ENCODE results near the gene FBXL3. TPM values are rescaled to one million over a fixed set of nuclear protein-coding genes. Genes with fewer than 3 reads are reported as not detected.

FBXL3 gene
- total RNA-seq, 1 experiment from 2014 or later = 9.9 TPM

DNA sequence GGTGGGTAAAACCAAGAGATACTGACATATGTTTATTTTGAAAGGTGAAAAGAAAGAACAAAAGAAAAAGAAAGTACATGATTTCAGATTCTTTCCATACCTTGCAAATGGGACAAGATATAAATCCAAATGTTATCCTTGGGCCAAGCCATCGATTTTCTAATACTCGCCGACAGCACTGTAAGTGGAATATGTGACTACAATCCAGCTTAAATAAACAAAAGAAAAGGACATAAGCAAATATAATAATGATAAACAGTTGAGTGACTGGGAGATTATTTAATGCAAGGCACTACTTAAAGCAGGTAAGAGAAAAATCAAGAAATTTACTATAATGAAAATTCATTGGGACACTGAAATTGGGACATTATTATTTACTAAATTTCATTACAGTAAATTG lies 29.9 kb upstream of the FBXL3 start:
- Mint-ChIP-seq H3K27me3 (ENCODE audit: low read depth) (no peaks in the 10 kb centered on the region), H3K27ac (no peak overlapping the region), H3K4me3 (no peak overlapping the region), H3K9me3 (no peaks in the 10 kb centered on the region), H3K36me3 (peaks cover 18% of the 10 kb centered on the region), H3K4me1 (no peaks in the 10 kb centered on the region)
- ATAC-seq (no peak), DNase-seq (ENCODE audit: low spot score) (no peak)
- TF ChIP-seq ZNF423 (CRISPR knock-in tag; IDR thresholded peaks at IDR 0.05) (no peak), TEAD4 (CRISPR knock-in tag; IDR thresholded peaks at IDR 0.05) (no peak), ZNF232 (CRISPR knock-in tag; IDR thresholded peaks at IDR 0.05) (no peak), MXD4 (CRISPR knock-in tag; IDR thresholded peaks at IDR 0.05; ENCODE audit: borderline replicate concordance) (no peak), TEAD1 (CRISPR knock-in tag; IDR thresholded peaks at IDR 0.05) (no peak), GTF2I (CRISPR knock-in tag; conservative IDR thresholded peaks at IDR 0.05) (no peak), TP53 (CRISPR knock-in tag; IDR thresholded peaks at IDR 0.05) (no peak), NFATC4 (CRISPR knock-in tag; IDR thresholded peaks at IDR 0.05) (no peak), NFE2L1 (CRISPR knock-in tag; IDR thresholded peaks at IDR 0.05) (no peak)
- TF ChIP-seq, protein P1, sequence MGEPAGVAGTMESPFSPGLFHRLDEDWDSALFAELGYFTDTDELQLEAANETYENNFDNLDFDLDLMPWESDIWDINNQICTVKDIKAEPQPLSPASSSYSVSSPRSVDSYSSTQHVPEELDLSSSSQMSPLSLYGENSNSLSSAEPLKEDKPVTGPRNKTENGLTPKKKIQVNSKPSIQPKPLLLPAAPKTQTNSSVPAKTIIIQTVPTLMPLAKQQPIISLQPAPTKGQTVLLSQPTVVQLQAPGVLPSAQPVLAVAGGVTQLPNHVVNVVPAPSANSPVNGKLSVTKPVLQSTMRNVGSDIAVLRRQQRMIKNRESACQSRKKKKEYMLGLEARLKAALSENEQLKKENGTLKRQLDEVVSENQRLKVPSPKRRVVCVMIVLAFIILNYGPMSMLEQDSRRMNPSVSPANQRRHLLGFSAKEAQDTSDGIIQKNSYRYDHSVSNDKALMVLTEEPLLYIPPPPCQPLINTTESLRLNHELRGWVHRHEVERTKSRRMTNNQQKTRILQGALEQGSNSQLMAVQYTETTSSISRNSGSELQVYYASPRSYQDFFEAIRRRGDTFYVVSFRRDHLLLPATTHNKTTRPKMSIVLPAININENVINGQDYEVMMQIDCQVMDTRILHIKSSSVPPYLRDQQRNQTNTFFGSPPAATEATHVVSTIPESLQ (CRISPR knock-in tag; IDR thresholded peaks at IDR 0.05) = no peak
- TF ChIP-seq, protein P2, sequence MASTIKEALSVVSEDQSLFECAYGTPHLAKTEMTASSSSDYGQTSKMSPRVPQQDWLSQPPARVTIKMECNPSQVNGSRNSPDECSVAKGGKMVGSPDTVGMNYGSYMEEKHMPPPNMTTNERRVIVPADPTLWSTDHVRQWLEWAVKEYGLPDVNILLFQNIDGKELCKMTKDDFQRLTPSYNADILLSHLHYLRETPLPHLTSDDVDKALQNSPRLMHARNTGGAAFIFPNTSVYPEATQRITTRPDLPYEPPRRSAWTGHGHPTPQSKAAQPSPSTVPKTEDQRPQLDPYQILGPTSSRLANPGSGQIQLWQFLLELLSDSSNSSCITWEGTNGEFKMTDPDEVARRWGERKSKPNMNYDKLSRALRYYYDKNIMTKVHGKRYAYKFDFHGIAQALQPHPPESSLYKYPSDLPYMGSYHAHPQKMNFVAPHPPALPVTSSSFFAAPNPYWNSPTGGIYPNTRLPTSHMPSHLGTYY (CRISPR knock-in tag; IDR thresholded peaks at IDR 0.05) = no peak
- TF ChIP-seq, protein P3, sequence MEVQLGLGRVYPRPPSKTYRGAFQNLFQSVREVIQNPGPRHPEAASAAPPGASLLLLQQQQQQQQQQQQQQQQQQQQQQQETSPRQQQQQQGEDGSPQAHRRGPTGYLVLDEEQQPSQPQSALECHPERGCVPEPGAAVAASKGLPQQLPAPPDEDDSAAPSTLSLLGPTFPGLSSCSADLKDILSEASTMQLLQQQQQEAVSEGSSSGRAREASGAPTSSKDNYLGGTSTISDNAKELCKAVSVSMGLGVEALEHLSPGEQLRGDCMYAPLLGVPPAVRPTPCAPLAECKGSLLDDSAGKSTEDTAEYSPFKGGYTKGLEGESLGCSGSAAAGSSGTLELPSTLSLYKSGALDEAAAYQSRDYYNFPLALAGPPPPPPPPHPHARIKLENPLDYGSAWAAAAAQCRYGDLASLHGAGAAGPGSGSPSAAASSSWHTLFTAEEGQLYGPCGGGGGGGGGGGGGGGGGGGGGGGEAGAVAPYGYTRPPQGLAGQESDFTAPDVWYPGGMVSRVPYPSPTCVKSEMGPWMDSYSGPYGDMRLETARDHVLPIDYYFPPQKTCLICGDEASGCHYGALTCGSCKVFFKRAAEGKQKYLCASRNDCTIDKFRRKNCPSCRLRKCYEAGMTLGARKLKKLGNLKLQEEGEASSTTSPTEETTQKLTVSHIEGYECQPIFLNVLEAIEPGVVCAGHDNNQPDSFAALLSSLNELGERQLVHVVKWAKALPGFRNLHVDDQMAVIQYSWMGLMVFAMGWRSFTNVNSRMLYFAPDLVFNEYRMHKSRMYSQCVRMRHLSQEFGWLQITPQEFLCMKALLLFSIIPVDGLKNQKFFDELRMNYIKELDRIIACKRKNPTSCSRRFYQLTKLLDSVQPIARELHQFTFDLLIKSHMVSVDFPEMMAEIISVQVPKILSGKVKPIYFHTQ (CRISPR knock-in tag; IDR thresholded peaks at IDR 0.05) = no peak
- CTCF ChIA-PET = no interaction called here
- POLR2A ChIA-PET = no interaction called here

DNA sequence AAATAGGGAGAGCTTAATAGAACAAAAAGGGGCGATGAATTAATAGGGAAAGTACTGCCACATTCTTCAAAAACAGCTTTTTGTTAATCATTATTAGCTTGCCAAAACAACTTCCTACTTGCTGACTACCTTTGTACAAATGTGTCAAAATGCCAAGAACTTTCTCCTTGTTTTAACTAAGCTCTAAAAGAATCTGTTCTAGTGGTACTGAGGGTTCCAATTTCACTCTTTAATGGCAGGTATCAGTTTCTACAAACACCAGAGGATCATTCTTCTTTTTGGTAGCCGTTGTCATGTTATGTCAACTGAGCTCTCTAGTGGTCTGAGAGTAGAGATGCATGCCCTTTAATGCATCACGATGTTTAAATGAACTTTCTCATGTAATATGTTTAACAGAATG lies 29.4 kb upstream of the FBXL3 start:
- no peak overlapping the region for H3K27ac Mint-ChIP-seq
- ChIA-PET POLR2A (no interaction called here), CTCF (no interaction called here)
- no peaks in the 10 kb centered on the region for H3K9me3 Mint-ChIP-seq
- no peaks in the 10 kb centered on the region for H3K4me1 Mint-ChIP-seq
- no peak for DNase-seq (ENCODE audit: low spot score)
- H3K36me3 Mint-ChIP-seq = peaks cover 18% of the 10 kb centered on the region
- no peak for ATAC-seq
- H3K27me3 Mint-ChIP-seq (ENCODE audit: low read depth) = no peaks in the 10 kb centered on the region
- H3K4me3 Mint-ChIP-seq = no peak overlapping the region
- TF ChIP-seq, protein P4, sequence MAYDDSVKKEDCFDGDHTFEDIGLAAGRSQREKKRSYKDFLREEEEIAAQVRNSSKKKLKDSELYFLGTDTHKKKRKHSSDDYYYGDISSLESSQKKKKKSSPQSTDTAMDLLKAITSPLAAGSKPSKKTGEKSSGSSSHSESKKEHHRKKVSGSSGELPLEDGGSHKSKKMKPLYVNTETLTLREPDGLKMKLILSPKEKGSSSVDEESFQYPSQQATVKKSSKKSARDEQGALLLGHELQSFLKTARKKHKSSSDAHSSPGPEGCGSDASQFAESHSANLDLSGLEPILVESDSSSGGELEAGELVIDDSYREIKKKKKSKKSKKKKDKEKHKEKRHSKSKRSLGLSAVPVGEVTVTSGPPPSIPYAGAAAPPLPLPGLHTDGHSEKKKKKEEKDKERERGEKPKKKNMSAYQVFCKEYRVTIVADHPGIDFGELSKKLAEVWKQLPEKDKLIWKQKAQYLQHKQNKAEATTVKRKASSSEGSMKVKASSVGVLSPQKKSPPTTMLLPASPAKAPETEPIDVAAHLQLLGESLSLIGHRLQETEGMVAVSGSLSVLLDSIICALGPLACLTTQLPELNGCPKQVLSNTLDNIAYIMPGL (CRISPR knock-in tag; IDR thresholded peaks at IDR 0.05) = no peak
- TF ChIP-seq, protein P5, sequence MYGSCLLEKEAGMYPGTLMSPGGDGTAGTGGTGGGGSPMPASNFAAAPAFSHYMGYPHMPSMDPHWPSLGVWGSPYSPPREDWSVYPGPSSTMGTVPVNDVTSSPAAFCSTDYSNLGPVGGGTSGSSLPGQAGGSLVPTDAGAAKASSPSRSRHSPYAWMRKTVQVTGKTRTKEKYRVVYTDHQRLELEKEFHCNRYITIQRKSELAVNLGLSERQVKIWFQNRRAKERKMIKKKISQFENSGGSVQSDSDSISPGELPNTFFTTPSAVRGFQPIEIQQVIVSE (CRISPR knock-in tag; IDR thresholded peaks at IDR 0.05; ENCODE audit: borderline replicate concordance) = no peak
- no peak for TF ChIP-seq CREB1 (CRISPR knock-in tag; IDR thresholded peaks at IDR 0.05)
- no peak for TF ChIP-seq SP1 (CRISPR knock-in tag; conservative IDR thresholded peaks at IDR 0.05)
- no peak for TF ChIP-seq NR3C1 (CRISPR knock-in tag; conservative IDR thresholded peaks at IDR 0.05; ENCODE audit: low read depth)
- no peak for TF ChIP-seq TCF7 (CRISPR knock-in tag; IDR thresholded peaks at IDR 0.05; ENCODE audit: low read depth)
- TF ChIP-seq, protein P6, sequence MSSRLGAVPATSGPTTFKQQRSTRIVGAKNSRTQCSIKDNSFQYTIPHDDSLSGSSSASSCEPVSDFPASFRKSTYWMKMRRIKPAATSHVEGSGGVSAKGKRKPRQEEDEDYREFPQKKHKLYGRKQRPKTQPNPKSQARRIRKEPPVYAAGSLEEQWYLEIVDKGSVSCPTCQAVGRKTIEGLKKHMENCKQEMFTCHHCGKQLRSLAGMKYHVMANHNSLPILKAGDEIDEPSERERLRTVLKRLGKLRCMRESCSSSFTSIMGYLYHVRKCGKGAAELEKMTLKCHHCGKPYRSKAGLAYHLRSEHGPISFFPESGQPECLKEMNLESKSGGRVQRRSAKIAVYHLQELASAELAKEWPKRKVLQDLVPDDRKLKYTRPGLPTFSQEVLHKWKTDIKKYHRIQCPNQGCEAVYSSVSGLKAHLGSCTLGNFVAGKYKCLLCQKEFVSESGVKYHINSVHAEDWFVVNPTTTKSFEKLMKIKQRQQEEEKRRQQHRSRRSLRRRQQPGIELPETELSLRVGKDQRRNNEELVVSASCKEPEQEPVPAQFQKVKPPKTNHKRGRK (CRISPR knock-in tag; IDR thresholded peaks at IDR 0.05; ENCODE audit: borderline replicate concordance) = no peak
- no peak for TF ChIP-seq SMAD4 (CRISPR knock-in tag; IDR thresholded peaks at IDR 0.05)
- TF ChIP-seq, protein P7, sequence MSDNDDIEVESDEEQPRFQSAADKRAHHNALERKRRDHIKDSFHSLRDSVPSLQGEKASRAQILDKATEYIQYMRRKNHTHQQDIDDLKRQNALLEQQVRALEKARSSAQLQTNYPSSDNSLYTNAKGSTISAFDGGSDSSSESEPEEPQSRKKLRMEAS (CRISPR knock-in tag; IDR thresholded peaks at IDR 0.05) = no peak
- no peak for TF ChIP-seq HMGA2 (CRISPR knock-in tag; IDR thresholded peaks at IDR 0.05)
- no peak for TF ChIP-seq ZNF396 (CRISPR knock-in tag; IDR thresholded peaks at IDR 0.05; ENCODE audit: borderline replicate concordance)
- TF ChIP-seq, protein P8, sequence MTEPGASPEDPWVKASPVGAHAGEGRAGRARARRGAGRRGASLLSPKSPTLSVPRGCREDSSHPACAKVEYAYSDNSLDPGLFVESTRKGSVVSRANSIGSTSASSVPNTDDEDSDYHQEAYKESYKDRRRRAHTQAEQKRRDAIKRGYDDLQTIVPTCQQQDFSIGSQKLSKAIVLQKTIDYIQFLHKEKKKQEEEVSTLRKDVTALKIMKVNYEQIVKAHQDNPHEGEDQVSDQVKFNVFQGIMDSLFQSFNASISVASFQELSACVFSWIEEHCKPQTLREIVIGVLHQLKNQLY (CRISPR knock-in tag; IDR thresholded peaks at IDR 0.05) = no peak
- TF ChIP-seq, protein P9, sequence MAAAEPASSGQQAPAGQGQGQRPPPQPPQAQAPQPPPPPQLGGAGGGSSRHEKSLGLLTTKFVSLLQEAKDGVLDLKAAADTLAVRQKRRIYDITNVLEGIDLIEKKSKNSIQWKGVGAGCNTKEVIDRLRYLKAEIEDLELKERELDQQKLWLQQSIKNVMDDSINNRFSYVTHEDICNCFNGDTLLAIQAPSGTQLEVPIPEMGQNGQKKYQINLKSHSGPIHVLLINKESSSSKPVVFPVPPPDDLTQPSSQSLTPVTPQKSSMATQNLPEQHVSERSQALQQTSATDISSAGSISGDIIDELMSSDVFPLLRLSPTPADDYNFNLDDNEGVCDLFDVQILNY (CRISPR knock-in tag; IDR thresholded peaks at IDR 0.05) = no peak
- TF ChIP-seq TP53 (CRISPR knock-in tag; IDR thresholded peaks at IDR 0.05) = no peak
